HTR-8/SVneo (cell line): ENCODE data around the gene MAGT1.
A peak's percentile ranks its signal among the peaks of the same experiment; 100 is the strongest.
"Not testable (repeated sequence)": the region's sequence is repeated elsewhere in the genome, so short reads cannot be mapped to it uniquely, and the experiment has no call there.

Source experiments
- DNase-seq: peaks from one replicate; pipeline ENCODE4 v3.0.0; 2011; ENCODE audit warnings: low spot score, mixed read lengths; ENCODE audit not compliant: insufficient read length
- FAIRE-seq: peaks from 2 replicates; lab custom pipeline; 2011; peaks lifted over from hg19 to GRCh38; lab: Jason Lieb, UNC

The MAGT1 gene

GRCh38 chrX:77881418-77881817 lies 13.8 kb downstream of the MAGT1 start:
- DNase-seq, FAIRE-seq: not testable (repeated sequence)

GRCh38 chrX:77875372-77875771 lies 19.9 kb downstream of the MAGT1 start:
- DNase-seq (no peak), FAIRE-seq (no peak)

DNA sequence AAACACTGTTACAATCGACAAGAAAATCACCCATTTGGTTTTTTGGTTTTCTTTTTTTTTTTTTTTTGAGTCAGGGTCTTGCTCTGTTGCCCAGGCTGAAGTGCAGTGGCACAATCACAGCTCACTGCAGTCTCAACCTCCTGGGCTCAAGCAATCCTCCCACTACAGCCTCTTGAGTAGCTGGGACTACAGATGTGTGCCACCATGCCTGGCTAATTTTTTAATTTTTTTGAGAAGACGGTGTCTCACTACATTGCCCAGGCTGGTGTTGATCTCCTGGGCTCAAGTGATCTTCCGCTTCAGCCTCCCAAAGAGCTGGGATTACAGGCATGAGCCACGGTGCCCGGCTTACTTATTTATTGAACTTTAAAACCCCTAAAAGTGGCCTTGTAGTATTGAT lies 63.7 kb downstream of the MAGT1 start:
- FAIRE-seq = not testable (repeated sequence)

GRCh38 chrX:77821989-77822388 lies 73.2 kb downstream of the MAGT1 start:
- FAIRE-seq, DNase-seq: not testable (repeated sequence)

More for the DNA sequence above, 63.7 kb downstream of the MAGT1 start:
- DNase-seq = not testable (repeated sequence)

DNA sequence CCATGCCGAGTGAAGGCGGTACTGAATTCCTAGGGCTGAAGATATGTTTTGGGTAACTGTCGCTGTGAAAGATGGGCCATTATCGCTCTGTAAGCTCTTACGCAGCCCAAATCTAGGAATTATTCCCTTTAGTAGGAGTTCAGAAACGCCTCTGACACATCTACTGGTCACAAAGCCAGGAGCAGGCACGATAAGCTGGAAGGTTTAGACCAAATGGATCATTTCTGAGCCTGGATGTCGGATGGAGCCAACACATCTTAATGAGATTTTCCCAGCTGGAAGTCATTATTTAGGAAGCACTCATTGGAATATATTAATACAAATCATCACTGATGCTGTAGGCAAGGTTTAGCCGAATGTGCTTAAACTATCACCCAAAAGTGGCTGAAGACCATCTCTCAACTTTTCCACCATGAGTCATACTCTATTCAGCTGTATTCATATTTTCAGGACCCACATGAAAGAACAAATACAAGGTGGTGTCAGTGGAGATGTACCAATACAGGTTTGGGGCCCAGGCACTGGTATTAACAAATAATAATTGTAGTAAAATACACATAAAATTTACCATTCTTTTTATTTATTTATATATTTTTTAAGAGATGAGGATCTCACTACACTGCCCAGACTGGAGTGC lies 75.0 kb downstream of the MAGT1 start:
- FAIRE-seq = no peak
- DNase-seq = no peak

- DNase-seq = no peak
- no peak for FAIRE-seq
Observed at GRCh38 chrX:77814210-77814609, 81.0 kb downstream of the MAGT1 start.

- FAIRE-seq (no peak), DNase-seq (no peak)
Observed at GRCh38 chrX:77802201-77802600, 93.0 kb downstream of the MAGT1 start.

- no peak for DNase-seq
Observed at GRCh38 chrX:77795124-77795523, 100.1 kb downstream of the MAGT1 start.

DNA sequence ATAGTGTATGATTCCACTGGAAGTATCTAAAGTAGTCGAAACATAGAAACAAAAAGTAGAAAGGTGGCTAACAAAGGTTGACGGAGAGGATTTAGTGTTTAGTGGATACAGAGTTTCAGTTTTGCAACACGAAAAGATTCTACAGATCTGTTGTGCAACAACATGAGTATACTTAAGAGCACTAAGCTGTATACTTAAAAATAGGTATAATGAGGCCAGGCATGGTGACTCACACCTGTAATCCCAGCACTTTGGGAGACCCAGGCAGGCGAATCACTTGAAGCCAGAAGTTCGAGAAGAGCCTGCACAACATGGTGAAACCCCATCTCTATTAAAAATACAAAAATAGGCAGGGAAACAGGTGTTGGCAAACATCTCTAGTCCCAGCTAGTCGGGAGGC lies 101.3 kb downstream of the MAGT1 start:
- DNase-seq = no peak
- FAIRE-seq = no peak

More at GRCh38 chrX:77795124-77795523, 100.1 kb downstream of the MAGT1 start:
- FAIRE-seq = no peak

GRCh38 chrX:77788050-77788449 lies 107.2 kb downstream of the MAGT1 start:
- FAIRE-seq = no peak

DNA sequence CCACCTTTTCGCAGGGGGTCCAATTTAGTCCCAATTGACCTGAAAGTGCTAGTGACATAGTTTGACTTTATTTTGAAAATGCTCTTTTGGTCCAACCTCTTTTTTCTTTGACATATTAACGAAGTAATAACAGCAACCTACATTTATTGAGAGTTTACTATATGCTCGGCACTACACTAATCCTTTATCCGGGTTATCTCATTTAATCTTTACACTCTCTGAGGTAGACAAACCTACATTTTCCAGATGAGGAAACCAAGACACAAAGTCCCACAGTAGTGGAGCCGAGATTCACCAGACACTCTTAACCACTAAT lies 108.9 kb downstream of the MAGT1 start:
- DNase-seq (no peak), FAIRE-seq (no peak)

More at GRCh38 chrX:77788050-77788449, 107.2 kb downstream of the MAGT1 start:
- DNase-seq = peak; percentile 59

DNA sequence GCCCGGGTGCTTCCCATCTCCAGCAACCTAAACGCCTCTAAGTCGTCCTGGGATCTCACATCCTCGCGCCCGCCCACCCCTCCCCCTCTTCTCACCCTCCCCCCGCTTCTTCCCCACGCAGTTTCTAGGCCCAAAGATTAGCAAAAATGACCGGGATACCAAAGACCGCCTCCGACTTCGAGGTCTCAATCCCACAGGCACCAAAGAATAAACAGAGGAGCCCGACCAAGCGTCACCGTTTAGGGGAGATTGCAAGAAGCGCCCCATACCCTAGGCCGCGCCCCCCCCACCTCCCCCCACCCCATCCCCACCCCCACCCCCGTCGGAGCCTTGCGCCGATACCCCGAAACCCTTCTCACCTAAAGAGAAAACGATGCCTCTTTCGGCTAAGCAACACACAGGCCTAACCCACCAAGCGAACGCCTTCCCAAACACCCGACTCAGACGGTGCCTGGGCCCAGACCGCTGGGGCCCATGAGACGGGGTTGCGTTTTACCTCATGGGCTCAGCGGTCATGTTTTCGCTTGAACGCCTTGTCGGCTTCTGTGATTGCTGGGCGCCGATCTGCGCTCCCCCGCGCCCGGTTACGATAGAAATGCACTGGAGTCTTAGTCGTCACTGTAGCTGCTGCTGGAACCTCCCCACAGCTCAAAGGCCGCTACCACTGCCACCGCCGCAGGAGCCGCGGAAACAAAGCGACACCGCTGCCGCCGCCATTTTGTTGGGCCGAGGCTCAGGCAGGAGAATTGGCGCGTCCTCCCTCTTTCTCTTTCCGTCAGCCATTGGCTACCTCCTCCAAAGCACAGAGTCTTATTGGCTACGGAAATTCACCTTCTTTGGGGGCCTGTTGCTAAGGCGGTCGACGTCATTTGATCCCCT lies 109.5 kb downstream of the MAGT1 start, which contains the start of gene ATRX:
Gene ATRX, minus strand, starts transcription at position 731 of the 879 bp plus-strand sequence. Its CDS starts 215 bp downstream, at position 516.
- peak; percentile 95 for FAIRE-seq

DNA sequence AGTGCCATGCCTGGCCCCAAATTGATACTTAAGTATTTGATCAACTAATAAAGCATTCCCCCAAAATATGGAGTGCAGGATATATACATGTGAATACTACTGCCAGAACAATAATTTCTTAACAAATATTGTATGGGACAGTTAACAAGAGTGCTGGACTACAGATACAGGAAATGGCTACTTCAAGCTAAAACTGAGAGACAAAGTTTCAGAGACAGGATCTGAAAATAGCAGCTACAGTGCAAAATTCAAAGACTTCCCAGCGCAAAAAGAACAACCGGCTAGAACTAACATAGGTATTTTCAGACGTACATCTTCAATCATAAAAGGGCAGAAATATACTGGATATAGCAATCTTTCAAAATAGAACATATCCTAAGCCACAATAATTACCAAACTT lies 115.5 kb downstream of the MAGT1 start:
- FAIRE-seq = no peak
- no peak for DNase-seq

More for the DNA sequence above, 109.5 kb downstream of the MAGT1 start, which contains the start of gene ATRX:
- DNase-seq = peak; percentile 85

GRCh38 chrX:77776659-77777058 lies 118.6 kb downstream of the MAGT1 start:
- DNase-seq (no peak), FAIRE-seq (no peak)
